GM18505 (cell line): ENCODE data around the gene HSD17B13.
"Not testable (repeated sequence)": the region's sequence is repeated elsewhere in the genome, so short reads cannot be mapped to it uniquely, and the experiment has no call there.

Experiments
- ATAC-seq: cut with Tn5 transposase; IDR thresholded peaks from one replicate; pipeline ENCODE4 v1.9.1; 2021; ENCODE audit not compliant: unreplicated experiment
- POLR2A ChIP-seq: IDR thresholded peaks from 4 replicates; pipeline ENCODE4 v1.6.1; 2011; ENCODE audit warnings: borderline replicate concordance; ENCODE audit not compliant: insufficient read depth, insufficient read length; ENCODE audit errors: extremely low read depth

The HSD17B13 gene

DNA sequence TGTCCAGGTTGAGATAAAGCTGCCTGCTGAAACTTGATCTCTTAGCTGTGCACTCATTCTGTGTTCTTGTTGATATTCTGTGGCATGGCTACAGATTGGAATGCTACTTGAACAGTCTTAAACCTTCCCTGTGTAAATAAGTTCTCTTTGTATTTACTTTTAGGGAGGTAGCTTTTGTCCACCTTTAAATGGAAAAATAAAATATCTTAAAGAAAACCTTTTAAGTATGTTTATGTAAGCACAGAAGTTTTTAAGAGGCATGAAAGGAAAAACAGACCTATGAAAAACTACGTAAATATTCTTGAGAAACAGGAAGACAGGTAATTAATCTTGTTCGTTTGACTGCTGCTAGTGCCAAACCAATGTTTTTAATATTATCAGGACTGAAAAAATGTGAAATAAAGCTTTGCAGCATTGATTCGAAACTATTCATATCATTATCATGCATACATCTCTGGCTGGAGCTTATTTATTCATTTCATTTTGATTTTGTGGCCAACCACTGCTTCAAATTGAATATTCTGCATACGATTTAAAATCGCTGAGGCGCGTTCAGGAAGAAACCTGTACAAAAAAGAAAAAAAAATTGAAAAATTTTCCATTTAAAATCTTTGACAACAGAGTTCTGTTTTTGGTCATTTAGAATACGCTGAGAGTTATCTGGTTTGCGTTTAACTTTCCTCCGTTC is 17.8 kb downstream of the HSD17B13 start:
- no peak for TF ChIP-seq POLR2A

DNA sequence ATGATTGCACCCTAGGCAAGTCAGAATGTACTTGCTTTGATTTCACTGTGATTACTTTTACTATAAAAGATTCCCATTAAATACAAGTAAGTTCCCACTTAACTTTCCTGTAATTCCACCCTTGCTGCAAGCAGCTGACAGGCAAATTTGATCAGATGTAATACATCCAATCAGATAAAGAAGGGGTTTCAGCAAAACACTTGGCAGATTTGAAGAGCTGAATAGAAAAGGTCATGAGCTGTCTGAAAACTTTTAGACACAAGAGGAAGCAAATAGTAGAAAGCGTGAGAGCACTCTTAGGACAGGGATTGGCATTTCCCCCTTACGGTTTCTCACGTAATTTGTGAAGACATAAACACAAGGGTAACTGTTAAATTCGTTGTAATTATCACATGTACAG is 22.8 kb downstream of the HSD17B13 start:
- ATAC-seq, result no peak

More for the DNA sequence above, 17.8 kb downstream of the HSD17B13 start:
- no peak for ATAC-seq

DNA sequence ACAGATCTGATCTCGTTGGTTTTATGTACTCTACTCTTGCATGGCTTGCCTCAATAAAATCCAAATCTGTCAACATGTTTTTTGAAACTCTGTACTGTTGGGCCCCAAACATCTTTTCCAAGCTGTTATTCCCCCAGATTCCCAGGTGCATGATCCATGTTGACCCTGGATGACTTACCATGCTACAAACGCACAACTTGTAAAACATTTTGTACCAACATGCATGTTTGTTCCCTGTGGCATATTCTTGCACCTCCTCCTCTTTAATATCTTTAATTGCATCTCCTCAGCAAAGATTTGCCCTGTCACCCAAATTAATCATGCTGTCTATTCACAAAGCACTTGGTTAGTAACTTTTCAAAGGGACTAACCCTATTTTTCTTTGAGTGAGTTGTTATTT is 24.3 kb downstream of the HSD17B13 start:
- no peak for ATAC-seq
- TF ChIP-seq POLR2A, result no peak

More for the DNA sequence above, 22.8 kb downstream of the HSD17B13 start:
- TF ChIP-seq POLR2A, result no peak

DNA sequence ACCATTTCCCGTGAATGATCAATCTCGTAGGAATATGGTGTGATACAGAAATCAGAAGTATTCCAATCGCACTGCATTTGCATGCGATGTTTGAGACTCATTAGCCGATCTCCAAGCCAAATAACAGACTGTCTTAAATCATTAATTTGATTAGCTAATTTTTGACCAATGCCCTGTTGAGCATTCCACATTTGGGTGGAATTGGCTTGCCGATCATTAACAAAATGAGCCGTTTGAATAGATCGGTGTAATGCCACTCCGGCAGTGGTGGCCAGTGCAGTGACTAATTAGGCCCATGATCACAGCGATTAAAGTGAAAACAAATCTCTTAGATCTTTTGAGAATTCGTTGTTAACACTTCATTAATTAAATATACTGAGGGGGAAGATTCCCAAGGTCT is 27.8 kb downstream of the HSD17B13 start:
- ATAC-seq, result not testable (repeated sequence)

DNA sequence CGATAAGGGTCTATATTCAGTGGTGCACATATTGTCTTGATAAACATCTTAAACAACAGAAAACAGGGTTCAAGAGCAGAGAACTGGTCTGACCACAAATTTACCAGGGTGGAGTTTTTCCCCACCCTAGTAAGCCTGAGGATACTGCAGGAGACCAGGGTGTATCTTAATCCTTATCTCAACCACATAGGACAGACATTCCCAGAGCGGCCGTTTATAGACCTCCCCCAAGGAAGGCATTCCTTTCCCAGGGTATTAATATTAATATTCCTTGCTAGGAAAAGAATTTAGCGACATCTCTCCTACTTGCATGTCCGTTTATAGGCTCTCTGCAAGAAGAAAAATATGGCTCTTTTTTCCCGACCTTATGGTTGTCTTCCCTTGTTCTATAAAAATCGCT is 28.8 kb downstream of the HSD17B13 start:
- ATAC-seq, result not testable (repeated sequence)

DNA sequence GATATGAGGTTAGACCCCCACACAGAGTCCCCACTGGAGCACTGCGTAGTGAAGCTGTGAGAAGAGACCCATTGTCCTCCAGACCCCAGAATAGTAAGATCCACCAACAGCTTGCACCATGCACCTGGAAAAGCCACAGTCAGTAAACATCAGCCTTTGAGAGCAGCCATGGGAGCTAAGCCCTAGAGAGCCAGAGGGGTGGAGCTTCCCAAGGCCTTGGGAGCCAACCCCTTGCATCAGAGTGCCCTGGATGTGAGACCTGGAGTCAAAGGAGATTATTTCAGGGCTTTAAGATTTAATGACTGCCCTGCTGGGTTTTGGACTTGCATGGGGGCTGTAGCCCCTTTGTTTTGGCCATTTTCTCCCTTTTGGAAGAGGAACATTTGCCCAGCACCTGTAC is 35.7 kb downstream of the HSD17B13 start:
- no peak for TF ChIP-seq POLR2A
- no peak for ATAC-seq

DNA sequence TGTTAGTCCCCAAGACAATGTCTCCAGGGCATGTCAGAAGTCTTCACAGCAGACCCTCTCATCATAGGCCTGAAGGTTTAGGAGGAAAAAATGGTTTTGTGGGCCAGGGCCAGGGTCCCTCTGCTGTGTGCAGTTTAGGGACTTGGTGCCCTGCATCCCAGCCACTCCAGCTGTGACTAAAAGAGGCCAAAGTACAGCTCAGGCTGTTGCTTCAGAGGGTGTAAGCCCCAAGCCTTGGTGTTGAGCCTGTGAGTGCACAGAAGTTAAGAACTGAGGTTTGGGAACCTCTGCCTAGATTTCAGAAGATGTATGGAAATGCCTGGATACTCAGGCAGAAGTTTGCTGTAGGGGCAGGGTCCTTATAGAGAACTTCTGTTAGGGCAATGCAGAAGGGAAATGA is 38.4 kb downstream of the HSD17B13 start:
- ATAC-seq, result not testable (repeated sequence)

DNA sequence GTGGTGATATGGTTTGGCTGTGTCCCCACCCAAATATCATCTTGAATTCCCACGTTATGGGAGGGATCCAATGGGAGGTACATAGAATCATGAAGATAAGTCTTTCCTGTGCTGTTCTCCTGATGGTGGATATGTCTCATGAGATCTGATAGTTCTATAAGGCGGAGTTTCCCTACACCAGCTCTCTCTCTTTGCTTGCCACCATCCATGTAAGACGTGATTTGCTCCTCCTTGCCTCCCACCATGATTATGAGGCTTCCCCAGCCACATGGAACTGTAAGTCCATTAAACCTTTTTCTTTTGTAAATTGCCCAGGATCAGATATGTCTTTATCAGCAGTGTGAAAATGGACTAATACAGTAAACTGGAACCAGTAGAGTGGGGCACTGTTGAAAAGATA is 39.5 kb downstream of the HSD17B13 start:
- ATAC-seq, result no peak
- no peak for TF ChIP-seq POLR2A

DNA sequence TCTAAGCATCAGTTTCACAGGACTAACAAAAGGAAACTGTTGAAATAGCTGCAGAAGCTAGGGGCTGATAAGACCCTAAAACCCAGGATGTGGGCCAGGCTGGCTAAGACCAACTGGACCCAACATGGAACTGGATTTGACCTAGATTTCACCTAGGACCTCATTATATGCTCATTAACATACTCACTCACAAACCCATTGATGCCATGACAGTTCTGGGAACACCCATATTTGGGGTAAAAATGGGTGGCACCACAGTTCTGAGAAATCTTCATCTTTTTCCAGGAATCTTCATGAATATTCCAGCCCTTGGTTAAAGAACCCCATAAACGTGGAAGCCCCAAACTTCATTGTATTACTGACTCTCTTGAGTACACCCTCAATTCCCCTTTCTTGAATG is 41.1 kb downstream of the HSD17B13 start:
- no peak for ATAC-seq
- TF ChIP-seq POLR2A, result no peak

DNA sequence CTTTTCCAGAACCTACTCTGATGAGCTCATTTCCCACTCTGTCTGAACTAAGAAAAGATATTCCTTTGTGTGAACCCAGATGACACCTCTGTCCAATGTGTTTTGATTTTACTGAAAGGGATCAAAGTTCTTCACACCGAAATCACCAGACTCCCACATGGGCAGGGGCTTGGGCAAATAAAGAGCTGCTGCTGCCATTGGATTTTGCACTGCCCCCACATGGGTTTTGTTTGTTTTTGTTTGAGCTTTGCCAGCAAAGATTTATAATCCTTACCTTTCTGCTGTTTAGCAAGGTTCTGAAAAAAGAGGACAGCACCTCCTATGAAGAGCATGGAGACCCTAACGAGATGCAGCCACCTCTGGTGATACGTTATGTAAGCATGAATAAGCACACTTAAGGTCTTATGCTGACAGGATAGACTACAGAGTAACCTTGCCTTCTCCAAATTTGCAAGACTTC is 44.3 kb downstream of the HSD17B13 start:
- no peak for TF ChIP-seq POLR2A
- ATAC-seq, result no peak

DNA sequence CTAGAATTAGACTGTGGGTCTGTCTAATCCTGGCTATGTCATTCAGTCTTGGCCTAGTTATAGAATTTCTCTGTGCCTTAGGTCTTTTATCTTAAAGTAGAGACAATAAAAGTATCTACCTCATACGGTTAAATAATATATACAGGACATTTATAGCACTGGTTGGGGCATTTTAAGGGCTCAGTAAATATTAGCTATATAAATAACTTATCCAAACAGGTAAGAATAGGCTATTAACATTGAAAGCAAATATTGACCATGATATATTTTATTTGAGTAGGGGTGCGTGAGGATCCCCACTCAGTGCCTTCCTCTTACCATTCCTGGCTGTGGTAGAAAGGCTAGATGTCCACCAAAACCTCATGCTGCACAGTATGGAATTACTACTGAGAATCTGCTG is 47.4 kb downstream of the HSD17B13 start:
- no peak for ATAC-seq
- no peak for TF ChIP-seq POLR2A

DNA sequence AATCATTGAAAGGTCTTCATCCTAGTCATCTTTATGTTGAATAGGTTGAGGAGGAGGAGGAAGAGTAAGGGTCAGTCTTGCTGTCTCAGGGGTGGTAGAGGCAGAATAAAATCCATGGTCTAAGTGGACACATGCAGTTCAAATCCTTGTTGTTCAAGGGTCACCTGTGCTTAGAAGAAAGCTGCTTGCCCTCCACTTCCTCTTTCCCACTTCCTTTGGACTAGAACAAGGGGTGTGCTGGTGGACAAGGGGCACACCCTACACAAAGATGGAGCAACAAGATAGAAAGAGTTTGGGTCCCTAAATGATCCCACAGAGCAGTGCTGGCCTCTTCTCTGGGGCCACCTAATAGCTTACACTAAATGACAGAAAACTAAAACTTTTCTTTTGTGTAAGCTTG is 47.9 kb downstream of the HSD17B13 start:
- ATAC-seq, result no peak
- no peak for TF ChIP-seq POLR2A

DNA sequence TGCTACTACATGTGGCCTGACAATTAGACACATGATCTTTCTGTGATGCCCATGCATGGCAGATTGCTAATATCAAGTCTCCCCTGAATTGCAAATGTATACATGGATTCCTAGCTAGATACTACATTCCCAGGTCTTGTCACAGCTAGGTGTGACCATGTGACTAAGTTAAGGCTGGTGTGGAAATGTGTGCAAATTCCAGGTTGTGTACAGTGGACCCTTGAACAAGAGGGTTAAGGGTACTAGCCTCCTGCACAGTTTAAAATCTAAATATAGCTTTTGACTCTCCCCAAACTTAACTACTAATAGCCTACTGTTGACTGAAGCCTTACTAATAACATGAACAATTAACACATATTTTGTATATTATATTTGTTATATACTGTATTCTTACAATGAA is 48.4 kb downstream of the HSD17B13 start:
- TF ChIP-seq POLR2A, result no peak
- ATAC-seq, result no peak

DNA sequence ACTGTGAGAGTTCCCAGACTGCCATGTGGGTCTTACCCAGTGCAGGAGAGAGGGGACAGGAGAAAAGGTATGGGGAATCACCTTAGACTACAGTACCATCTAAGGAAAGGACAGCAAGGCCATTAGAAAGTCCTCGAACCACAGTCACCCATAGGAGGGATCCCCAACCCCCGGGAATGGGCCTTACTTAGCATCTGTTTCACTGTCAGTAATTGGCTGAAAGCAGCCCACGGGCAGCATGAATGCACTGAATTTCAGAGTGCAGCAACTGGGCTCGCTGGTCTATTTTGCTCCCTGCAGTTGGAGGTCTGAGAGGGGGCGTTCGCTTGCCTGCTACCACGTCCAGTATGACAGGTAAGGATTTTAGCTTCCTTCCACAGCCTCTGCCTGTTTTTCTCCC is 51.9 kb downstream of the HSD17B13 start:
- no peak for TF ChIP-seq POLR2A

DNA sequence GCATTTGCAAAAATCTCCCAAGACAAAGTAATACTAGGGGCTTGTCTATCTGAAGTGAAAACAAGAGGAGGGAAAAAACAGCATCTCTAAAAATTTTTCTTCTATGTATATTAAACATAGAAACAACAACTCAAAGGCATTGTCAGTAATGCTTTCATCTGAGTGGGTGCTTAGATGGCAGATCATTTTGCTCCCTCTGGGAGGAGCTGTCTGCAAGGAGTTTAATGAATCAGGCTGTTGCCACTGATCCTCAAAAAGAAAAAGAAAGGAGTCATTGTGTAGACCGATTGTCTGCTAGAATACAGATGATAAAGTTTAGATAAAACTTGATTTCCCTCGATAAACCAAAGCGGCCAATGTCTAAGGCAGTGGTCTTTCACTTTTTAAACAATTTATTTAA is 52.5 kb downstream of the HSD17B13 start:
- no peak for ATAC-seq
- no peak for TF ChIP-seq POLR2A

More for the DNA sequence above, 51.9 kb downstream of the HSD17B13 start:
- ATAC-seq, result no peak
